ENCODE measurements around the gene FOXP1.

The FOXP1 gene

DNA sequence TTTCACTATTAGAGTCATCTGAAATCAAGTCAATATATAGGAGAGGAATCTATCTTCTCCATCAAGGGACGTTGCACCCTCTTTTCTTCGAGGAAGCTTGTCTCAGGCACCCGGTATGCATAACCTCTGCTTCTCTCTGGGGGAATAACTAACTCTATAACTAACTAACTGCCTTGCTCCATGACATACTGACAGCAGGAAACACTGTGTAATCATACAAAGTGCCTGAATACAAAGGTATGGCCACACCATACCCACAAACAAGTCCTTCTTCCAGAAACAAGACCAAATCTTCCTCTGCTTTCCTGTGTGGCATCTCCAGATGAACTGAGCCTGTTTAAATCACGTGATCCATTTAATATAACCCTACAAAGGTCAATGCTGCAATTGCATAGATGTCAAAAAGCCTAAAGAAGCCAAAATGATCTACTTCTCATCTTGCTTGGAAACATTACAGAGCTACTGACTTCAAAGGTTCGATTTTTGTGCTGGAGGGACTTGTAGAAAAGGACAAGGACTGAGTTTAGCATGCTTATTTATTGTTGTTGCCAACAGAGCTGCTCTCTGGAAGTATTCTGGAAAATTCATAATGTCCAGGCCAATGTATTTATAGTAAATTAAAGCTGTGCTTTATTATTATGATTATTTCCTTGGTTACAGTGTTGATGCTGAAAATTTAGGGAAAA lies 380.5 kb downstream of the FOXP1 start:
- H3K4me3 ChIP-seq (ENCODE audit: low read depth, low read length), result no peak overlapping the region
- TF ChIP-seq, protein P1, sequence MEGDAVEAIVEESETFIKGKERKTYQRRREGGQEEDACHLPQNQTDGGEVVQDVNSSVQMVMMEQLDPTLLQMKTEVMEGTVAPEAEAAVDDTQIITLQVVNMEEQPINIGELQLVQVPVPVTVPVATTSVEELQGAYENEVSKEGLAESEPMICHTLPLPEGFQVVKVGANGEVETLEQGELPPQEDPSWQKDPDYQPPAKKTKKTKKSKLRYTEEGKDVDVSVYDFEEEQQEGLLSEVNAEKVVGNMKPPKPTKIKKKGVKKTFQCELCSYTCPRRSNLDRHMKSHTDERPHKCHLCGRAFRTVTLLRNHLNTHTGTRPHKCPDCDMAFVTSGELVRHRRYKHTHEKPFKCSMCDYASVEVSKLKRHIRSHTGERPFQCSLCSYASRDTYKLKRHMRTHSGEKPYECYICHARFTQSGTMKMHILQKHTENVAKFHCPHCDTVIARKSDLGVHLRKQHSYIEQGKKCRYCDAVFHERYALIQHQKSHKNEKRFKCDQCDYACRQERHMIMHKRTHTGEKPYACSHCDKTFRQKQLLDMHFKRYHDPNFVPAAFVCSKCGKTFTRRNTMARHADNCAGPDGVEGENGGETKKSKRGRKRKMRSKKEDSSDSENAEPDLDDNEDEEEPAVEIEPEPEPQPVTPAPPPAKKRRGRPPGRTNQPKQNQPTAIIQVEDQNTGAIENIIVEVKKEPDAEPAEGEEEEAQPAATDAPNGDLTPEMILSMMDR (IDR thresholded peaks at IDR 0.05; ENCODE audit: low read depth, low read length, missing control alignments), result no peak
- DNase-seq (ENCODE audit: low read depth), result no peak

DNA sequence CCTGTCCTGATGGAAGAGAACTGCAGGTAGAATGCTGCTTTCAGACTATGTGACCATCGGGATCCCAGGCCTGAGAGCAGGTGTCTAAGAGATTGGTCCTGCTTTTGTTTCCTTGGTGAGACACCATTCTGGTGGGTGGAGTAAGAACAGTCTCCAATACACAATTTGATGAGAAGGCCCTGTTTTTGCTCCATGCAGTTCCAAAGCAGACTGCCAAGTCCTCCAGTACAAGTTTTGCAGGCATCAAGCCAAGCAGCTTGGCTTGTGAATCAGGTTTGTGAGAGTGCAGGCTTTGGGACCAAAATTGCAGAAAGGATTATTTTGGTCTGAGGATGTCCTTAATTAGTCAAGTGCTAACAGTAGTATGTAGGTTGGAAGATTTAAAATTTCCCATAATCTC lies 381.6 kb downstream of the FOXP1 start:
- H3K4me3 ChIP-seq (ENCODE audit: low read depth, low read length), result no peak overlapping the region
- TF ChIP-seq, protein P1 (IDR thresholded peaks at IDR 0.05; ENCODE audit: low read depth, low read length, missing control alignments), result no peak
- no peak for DNase-seq (ENCODE audit: low read depth)

DNA sequence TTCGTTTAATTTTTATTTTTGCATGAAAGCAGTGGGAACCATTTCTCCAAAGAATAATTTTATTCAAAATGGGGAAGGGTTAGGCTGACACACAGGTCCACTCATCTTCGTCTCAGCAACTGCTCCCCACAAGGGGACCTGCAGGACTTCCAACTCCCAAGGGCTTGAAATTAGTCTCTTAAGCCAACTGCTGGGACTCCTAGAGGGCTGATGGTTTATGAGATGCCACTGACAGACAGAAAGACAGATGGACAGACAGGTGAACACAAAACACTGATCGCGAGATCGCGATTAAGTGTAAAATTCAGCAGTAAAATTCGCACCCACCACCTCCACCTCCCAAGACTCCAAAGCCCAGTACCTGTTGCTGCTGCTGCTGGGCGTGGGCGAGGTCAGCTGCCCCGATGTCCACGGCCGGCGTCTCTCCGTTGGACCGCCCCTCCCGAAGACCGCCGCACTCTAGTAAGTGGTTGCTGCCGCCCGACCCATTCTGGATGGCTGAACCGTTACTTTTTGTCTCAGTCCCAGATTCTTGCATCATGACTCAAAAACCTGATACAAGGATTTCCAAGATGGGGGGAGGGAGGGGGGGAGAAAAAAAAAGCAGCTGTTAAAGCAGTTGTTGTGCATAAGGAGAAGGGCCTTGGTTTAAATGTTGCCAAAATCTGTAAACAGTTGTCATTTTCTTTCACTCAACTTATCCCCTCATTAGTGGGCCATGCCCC lies 385.5 kb downstream of the FOXP1 start:
- DNase-seq (ENCODE audit: low read depth), result no peak
- TF ChIP-seq, protein P1 (IDR thresholded peaks at IDR 0.05; ENCODE audit: low read depth, low read length, missing control alignments), result no peak
- H3K4me3 ChIP-seq (ENCODE audit: low read depth, low read length), result no peak overlapping the region

- no peak overlapping the region for H3K4me3 ChIP-seq (ENCODE audit: low read depth, low read length)
- TF ChIP-seq, protein P1 (IDR thresholded peaks at IDR 0.05; ENCODE audit: low read depth, low read length, missing control alignments), result no peak
- no peak for DNase-seq (ENCODE audit: low read depth)
Observed at GRCh38 chr3:71195492-71195891, 388.0 kb downstream of the FOXP1 start.

DNA sequence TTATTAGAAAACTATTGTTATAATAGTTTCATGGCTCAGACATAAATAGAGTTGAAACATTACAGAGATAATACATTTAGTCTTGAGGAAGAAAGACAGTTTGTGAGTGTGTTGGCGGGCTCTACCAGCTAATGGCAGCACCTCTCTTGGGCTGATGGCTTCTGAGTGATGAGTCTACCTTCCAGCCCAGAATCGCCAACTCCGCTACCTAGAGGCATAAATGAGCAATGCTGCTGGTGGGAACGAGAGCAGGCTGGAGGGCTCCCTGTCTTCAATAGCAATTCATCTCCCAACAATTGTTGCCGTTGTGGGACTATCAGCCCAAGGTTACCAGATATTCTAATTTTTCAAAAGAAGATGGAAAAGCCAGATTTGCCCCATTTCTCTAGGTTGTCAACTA lies 388.7 kb downstream of the FOXP1 start:
- H3K4me3 ChIP-seq (ENCODE audit: low read depth, low read length), result no peak overlapping the region
- TF ChIP-seq, protein P1 (IDR thresholded peaks at IDR 0.05; ENCODE audit: low read depth, low read length, missing control alignments), result no peak
- no peak for DNase-seq (ENCODE audit: low read depth)

DNA sequence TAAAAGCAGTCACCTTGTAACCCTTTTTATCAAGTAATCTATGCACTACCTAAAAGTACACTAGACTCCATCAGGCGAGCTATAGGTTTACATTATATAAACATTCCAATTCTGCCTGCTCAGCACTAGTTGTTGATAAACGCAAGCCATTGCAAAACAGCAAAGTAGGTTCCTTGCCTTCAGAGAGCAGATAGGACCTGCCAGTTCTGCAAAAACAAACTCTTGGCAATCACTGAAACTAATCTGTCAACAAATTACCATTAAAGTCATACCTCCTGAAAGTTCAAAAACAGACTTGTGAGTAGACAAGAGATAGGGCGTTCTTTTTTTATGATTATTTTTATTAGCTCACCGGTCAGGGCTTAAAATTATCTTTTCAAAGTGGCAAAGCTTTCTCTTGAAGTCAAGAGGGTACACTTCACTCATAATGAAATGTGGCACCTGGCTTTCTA lies 392.5 kb downstream of the FOXP1 start:
- TF ChIP-seq, protein P1 (IDR thresholded peaks at IDR 0.05; ENCODE audit: low read depth, low read length, missing control alignments), result no peak
- no peak overlapping the region for H3K4me3 ChIP-seq (ENCODE audit: low read depth, low read length)
- no peak for DNase-seq (ENCODE audit: low read depth)

Data from GM12864 (cell line).